ENCODE results near the gene KCNH2.
A peak's percentile ranks its signal among the peaks of the same experiment; 100 is the strongest.

KCNH2 gene

DNA sequence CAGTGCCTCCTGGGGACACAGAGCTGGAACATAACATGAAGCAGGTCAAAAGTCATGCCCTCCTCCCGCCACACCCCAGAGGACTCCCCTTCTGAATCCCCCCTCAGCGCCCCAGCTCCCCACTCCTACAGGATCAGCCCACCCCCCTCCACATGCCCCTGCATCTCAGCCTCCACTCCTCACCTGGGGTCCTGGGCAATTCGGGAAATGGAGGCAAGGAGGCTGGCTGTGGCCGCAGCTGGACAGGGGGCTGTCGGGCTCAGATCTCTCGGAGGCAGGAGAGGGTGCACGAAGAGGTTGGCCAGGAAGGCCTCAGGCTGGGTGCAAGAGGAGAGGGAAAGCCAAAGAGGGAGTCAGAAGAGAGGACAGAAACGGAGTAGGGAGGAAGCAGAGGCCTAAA is 38.4 kb upstream of the KCNH2 start:
- no peaks in the 10 kb centered on the region for H3K9me2 ChIP-seq (replicated peaks; ENCODE audit: control insufficient read depth, low read length)
- H4K20me1 ChIP-seq (ENCODE audit: control insufficient read depth, insufficient read depth, low read depth, low read length) = no peaks in the 10 kb centered on the region
- H3K9me3 ChIP-seq (ENCODE audit: control insufficient read depth, insufficient read depth, low read length) = no peaks in the 10 kb centered on the region
- no peak for TF ChIP-seq EZH2phosphoT487 (IDR thresholded peaks at IDR 0.05; ENCODE audit: borderline replicate concordance, low read length)
- TF ChIP-seq, protein P1, sequence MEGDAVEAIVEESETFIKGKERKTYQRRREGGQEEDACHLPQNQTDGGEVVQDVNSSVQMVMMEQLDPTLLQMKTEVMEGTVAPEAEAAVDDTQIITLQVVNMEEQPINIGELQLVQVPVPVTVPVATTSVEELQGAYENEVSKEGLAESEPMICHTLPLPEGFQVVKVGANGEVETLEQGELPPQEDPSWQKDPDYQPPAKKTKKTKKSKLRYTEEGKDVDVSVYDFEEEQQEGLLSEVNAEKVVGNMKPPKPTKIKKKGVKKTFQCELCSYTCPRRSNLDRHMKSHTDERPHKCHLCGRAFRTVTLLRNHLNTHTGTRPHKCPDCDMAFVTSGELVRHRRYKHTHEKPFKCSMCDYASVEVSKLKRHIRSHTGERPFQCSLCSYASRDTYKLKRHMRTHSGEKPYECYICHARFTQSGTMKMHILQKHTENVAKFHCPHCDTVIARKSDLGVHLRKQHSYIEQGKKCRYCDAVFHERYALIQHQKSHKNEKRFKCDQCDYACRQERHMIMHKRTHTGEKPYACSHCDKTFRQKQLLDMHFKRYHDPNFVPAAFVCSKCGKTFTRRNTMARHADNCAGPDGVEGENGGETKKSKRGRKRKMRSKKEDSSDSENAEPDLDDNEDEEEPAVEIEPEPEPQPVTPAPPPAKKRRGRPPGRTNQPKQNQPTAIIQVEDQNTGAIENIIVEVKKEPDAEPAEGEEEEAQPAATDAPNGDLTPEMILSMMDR (IDR thresholded peaks at IDR 0.05; ENCODE audit: low read depth, low read length, poor library complexity, severe bottlenecking) = no peak
- H3F3A ChIP-seq (ENCODE audit: control insufficient read depth, insufficient read depth) = peaks cover 6% of the 10 kb centered on the region; the same call in 1 of the 2 replicates
- H3K4me2 ChIP-seq (ENCODE audit: low read length) = no peak overlapping the region
- H3K36me3 ChIP-seq (ENCODE audit: control insufficient read depth, low read length) = no peaks in the 10 kb centered on the region
- H3K4me1 ChIP-seq (ENCODE audit: control insufficient read depth, low read length) = peaks cover 43% of the 10 kb centered on the region
- no peak overlapping the region for H3K4me3 ChIP-seq (ENCODE audit: low read length)
- peaks cover 19% of the 10 kb centered on the region for H3K27me3 ChIP-seq (ENCODE audit: control insufficient read depth, low read length)
- no peaks in the 10 kb centered on the region for H3K79me2 ChIP-seq (ENCODE audit: control insufficient read depth, low read length)
- H3K27ac ChIP-seq (ENCODE audit: low read depth, low read length) = no peak overlapping the region

DNA sequence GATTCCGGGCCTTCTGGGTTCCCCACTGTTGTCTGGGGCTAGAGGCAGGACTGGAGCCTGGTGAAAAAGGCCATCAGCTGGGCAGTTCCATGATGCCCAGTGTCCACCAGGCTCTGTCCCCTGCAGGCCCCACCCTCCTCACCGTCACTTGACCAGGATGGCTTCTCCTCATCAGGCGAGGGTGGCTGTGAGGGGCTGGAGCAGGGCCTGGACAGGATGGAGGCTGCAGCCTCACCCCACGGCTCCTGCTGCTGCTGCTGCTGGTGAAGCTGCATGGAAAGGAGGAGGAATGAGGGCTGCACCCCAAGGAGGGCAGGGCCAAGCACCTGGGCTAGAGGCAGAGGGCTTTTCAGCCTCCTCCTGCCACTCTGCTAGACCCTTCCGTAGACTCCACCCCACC is 37.8 kb upstream of the KCNH2 start:
- Histone ChIP-seq H3F3A (ENCODE audit: control insufficient read depth, insufficient read depth) (peaks cover 6% of the 10 kb centered on the region; the same call in 1 of the 2 replicates), H3K9me3 (ENCODE audit: control insufficient read depth, insufficient read depth, low read length) (no peaks in the 10 kb centered on the region), H3K27me3 (ENCODE audit: control insufficient read depth, low read length) (peaks cover 17% of the 10 kb centered on the region), H3K4me1 (ENCODE audit: control insufficient read depth, low read length) (peaks cover 43% of the 10 kb centered on the region), H3K9me2 (replicated peaks; ENCODE audit: control insufficient read depth, low read length) (no peaks in the 10 kb centered on the region), H3K27ac (ENCODE audit: low read depth, low read length) (no peak overlapping the region), H3K79me2 (ENCODE audit: control insufficient read depth, low read length) (no peaks in the 10 kb centered on the region), H3K4me2 (ENCODE audit: low read length) (no peak overlapping the region), H3K4me3 (ENCODE audit: low read length) (no peak overlapping the region), H4K20me1 (ENCODE audit: control insufficient read depth, insufficient read depth, low read depth, low read length) (no peaks in the 10 kb centered on the region), H3K36me3 (ENCODE audit: control insufficient read depth, low read length) (no peaks in the 10 kb centered on the region)
- TF ChIP-seq EZH2phosphoT487 (IDR thresholded peaks at IDR 0.05; ENCODE audit: borderline replicate concordance, low read length) = no peak
- TF ChIP-seq, protein P1 (IDR thresholded peaks at IDR 0.05; ENCODE audit: low read depth, low read length, poor library complexity, severe bottlenecking) = no peak

DNA sequence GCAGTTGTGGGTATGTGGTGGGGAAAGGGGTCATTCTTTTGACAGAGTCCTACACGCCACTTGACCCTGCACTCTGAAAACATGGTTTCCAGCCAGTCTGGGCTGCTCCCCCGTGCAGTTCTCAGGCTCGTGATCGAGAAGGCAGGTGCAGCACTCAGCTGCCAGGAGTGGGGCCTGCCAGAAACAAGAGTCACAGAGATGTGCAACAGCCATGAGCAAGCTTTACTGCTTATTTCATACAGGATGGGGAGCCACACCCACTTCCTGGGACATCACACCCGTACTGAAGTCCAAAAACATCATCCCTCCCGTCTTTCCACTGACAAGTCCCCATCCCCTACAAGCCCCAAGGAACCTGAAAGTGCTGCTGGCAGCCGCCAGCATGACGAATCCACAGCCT is 36.8 kb upstream of the KCNH2 start:
- Histone ChIP-seq H3K9me3 (ENCODE audit: control insufficient read depth, insufficient read depth, low read length) (no peaks in the 10 kb centered on the region), H3K79me2 (ENCODE audit: control insufficient read depth, low read length) (no peaks in the 10 kb centered on the region), H4K20me1 (ENCODE audit: control insufficient read depth, insufficient read depth, low read depth, low read length) (no peaks in the 10 kb centered on the region), H3F3A (ENCODE audit: control insufficient read depth, insufficient read depth) (peaks cover 6% of the 10 kb centered on the region; the same call in 1 of the 2 replicates), H3K27ac (ENCODE audit: low read depth, low read length) (no peak overlapping the region), H3K9me2 (replicated peaks; ENCODE audit: control insufficient read depth, low read length) (no peaks in the 10 kb centered on the region), H3K36me3 (ENCODE audit: control insufficient read depth, low read length) (no peaks in the 10 kb centered on the region), H3K4me3 (ENCODE audit: low read length) (no peak overlapping the region), H3K27me3 (ENCODE audit: control insufficient read depth, low read length) (peaks cover 7% of the 10 kb centered on the region), H3K4me2 (ENCODE audit: low read length) (peak overlapping the region; percentile 90), H3K4me1 (ENCODE audit: control insufficient read depth, low read length) (peaks cover 43% of the 10 kb centered on the region)
- TF ChIP-seq, protein P1 (IDR thresholded peaks at IDR 0.05; ENCODE audit: low read depth, low read length, poor library complexity, severe bottlenecking) = no peak
- TF ChIP-seq EZH2phosphoT487 (IDR thresholded peaks at IDR 0.05; ENCODE audit: borderline replicate concordance, low read length) = no peak
